Stimulated activated naive B cell treated with anti-CD40 and anti-IgM and Interleukin-4, amounts not matched to agents 10 μg/mL and 1 μg/mL and 100 μg/mL, for 72 hours (primary cell): ENCODE results near the gene RASIP1.

ENCODE experiments used
- ATAC-seq, 2 donors: fragments of 150-1000 bp; cut with Tn5 transposase; replicated peaks; 2 replicates each; pipeline ENCODE4 v1.10.0; 2021; ENCODE audit warnings: moderate library complexity in 1 of 2
- DNase-seq: peaks from one replicate; pipeline ENCODE4 v3.0.0; 2021
- H3K27ac Mint-ChIP-seq: one replicate; pipeline ENCODE4 v1.8.0; 2022; ENCODE audit warnings: mild to moderate bottlenecking, mixed read lengths
- H3K27me3 Mint-ChIP-seq, 2 donors: one replicate each; pipeline ENCODE4 v1.8.0; 2022; ENCODE audit warnings: mixed read lengths in 2 of 2
- H3K36me3 Mint-ChIP-seq, 2 donors: one replicate each; pipeline ENCODE4 v1.8.0; 2022; ENCODE audit warnings: mixed read lengths in 2 of 2, mild to moderate bottlenecking in 1 of 2
- H3K4me1 Mint-ChIP-seq, 2 donors: one replicate each; pipeline ENCODE4 v1.8.0; 2022; ENCODE audit warnings: mixed read lengths in 2 of 2, mild to moderate bottlenecking in 1 of 2
- H3K4me3 Mint-ChIP-seq, 2 donors: one replicate each; pipeline ENCODE4 v1.8.0; 2022; ENCODE audit warnings: mild to moderate bottlenecking in 2 of 2, mixed read lengths in 2 of 2, moderate library complexity in 1 of 2
- H3K9me3 Mint-ChIP-seq, 2 donors: one replicate each; pipeline ENCODE4 v1.8.0; 2022; ENCODE audit warnings: mixed read lengths in 2 of 2, mild to moderate bottlenecking in 1 of 2

Gene RASIP1

DNA sequence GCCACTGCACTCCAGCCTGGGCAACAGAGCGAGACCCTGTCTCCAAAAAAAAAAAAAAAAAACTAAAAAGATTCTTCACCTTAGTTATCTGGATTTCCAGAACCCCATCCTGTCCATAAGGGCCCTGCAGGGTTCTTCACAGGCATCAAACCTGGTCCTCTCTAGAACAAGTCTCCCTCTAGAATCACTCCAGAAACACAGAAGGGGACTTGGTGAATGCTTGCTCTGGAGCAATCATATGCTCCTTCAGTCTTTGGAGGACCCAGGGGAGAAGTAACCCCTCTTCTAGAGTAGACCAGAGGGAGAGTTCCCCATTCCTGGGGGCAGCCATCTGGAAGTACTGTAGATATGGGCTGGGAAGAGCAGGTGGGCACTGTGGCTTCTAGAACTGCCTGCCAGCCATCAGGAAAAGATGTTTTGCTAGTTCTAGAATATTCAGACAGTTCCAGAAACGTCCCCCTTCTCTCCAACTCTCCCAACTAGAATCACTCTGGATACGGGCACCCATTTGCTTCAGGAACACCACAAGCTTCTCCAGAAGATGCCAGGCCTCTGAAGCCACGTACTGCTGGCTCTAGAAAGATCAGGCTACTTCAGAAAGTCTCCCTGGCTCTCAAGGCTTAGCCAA is 9.3 kb upstream of the RASIP1 start:
- Mint-ChIP-seq H3K9me3 (peaks cover 4 to 5% of the 10 kb centered on the region in 2 donors), H3K4me1 (peaks cover 18 to 29% of the 10 kb centered on the region in 2 donors), H3K27ac (no peak overlapping the region), H3K27me3 (peaks cover 46 to 70% of the 10 kb centered on the region in 2 donors), H3K36me3 (peaks cover 3 to 5% of the 10 kb centered on the region in 2 donors), H3K4me3 (no peak overlapping the region)
- DNase-seq, result no peak
- ATAC-seq, result no peak

DNA sequence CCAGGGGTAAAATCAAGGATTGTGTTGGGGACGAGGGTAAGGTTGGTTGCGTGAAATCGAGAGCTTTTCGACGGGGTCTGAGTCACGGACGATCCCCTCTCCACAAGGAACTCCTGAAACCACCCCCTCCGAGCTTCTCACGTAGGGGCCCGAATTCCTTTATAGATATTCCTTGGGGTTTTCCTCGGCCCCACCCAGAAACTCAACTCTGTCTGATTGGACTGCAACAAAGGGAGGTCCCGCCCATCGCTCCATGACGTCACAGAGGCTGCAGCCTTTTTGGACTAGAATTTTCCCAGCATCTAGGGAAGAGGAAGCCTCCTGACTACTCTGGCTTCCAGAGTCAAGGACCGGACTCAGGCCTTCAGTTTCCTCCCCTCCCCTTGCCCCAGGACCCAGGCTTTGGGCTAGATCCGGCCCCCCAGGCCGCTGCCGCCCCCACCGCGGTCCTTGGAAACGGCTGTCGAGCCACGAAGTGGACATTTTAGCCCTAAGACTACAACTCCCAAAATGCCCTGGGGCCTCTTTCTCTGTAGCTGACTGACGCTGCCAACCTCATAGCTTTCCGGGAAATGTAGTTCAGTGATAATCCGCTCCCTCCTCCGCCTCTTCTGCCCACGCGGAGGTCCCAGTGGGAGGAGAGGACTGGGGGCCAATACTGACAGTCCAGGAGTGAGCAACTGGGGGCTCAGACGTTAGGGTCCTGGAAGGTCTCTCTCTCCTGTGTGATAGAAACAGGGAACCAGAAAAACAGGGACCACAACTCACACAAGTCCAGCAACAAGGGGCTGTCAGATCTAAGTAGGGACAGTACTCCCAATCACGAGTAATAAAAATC is 6.5 kb upstream of the RASIP1 start, which contains the start of gene IZUMO1:
Gene IZUMO1 (minus strand): TSS at position 172 of the 838 bp plus-strand sequence. CDS start 1,050 bp downstream, outside the sequence.
- H3K36me3 Mint-ChIP-seq, result peaks cover 3 to 5% of the 10 kb centered on the region in 2 donors
- ATAC-seq, result peak; percentile 84 to 90
- H3K9me3 Mint-ChIP-seq, result peaks cover 4 to 5% of the 10 kb centered on the region in 2 donors
- peak within 1 kb of the TSS; percentile 65 for H3K27ac Mint-ChIP-seq
- DNase-seq, result peak; percentile 52
- peaks cover 12 to 13% of the 10 kb centered on the region in 2 donors for H3K4me1 Mint-ChIP-seq
- H3K27me3 Mint-ChIP-seq, result peaks cover 38 to 50% of the 10 kb centered on the region in 2 donors
- H3K4me3 Mint-ChIP-seq, result peak within 1 kb of the TSS; percentile 44 to 62

DNA sequence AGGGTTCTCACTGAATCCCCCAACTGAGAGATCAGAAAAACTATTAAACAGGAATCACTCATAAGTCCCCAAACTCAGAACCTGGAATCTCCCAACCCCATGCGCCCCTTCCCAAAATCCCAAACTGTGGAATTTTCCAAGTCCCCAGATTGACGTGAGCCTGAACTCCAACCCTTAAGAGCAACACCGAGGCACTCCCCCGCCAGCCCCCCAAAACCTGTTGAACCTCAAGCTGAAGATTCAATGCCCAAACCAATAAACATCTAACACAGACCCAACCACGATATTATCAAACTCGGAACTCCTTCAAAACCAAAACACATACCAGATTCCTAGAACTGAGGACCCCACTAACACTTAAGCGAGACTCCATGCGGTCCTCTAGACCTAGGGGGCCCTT is 5.7 kb upstream of the RASIP1 start:
- H3K36me3 Mint-ChIP-seq, result peaks cover 3 to 5% of the 10 kb centered on the region in 2 donors
- DNase-seq, result no peak
- H3K9me3 Mint-ChIP-seq, result peaks cover 4 to 5% of the 10 kb centered on the region in 2 donors
- peak overlapping the region in 1 of 2 donors; percentile 44 for H3K4me3 Mint-ChIP-seq
- peaks cover 13 to 15% of the 10 kb centered on the region in 2 donors for H3K4me1 Mint-ChIP-seq
- peaks cover 41 to 52% of the 10 kb centered on the region in 2 donors for H3K27me3 Mint-ChIP-seq
- no peak for ATAC-seq
- no peak overlapping the region for H3K27ac Mint-ChIP-seq

DNA sequence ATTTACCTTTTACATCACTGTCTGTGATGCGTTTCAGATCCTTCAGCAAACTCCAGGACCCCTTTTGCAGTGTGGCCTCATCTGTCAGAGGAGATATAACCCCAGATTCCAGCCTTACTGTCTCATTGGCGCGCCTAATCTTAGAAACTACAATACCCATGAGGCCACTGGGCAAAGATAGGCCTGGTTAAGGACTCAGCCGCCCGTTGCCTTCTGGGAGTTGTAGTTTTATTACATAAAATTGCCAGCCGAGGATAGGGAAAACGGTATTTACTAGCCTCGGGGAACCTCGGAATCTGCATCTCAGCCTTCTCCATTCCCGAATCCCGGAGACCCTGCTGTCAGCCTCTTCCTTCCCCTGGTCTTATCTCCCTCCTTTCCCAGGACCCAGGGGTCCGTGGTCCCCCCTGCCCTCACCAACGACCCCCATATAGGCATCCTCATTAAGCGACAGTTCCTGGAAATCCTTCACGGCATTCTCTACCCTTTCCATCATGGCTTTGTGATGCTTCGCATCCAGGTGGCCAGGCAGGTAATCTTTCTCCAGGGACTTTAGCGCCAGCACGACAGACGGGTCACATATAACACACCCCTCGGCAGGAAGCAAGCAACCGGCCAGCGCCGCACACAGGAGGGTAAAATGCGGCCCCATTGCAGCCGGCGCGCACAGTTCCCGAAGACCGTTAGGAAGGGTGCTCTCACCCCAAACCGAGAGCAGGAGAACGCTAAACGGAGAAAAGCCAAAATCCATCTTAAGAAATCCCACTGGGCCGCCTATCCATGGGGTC is 5.0 kb upstream of the RASIP1 start:
- Mint-ChIP-seq H3K4me3 (no peak overlapping the region), H3K36me3 (peaks cover 4 to 5% of the 10 kb centered on the region in 2 donors), H3K27ac (no peak overlapping the region), H3K27me3 (peaks cover 40 to 51% of the 10 kb centered on the region in 2 donors), H3K4me1 (peaks cover 13 to 16% of the 10 kb centered on the region in 2 donors), H3K9me3 (peaks cover 4 to 5% of the 10 kb centered on the region in 2 donors)
- peak; percentile 72 to 78 for ATAC-seq
- no peak for DNase-seq

DNA sequence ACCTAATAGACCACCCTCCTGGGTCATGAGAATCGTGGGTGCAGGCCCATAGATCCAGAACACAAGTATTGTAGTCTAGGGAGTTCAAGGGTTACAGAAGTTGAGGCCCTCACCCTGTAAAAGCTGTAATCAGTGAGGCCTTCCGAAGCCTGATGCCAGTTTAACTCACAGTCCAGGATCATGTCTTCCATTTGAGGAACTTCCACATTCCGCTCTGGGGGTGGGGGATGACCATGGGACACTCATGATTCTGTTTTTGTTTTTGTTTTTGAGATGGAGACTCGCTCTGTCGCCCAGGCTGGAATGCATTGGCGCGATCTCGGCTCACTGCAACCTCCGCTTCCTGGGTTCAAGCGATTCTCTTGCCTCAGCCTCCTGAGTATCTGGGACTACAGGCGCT is 1.7 kb upstream of the RASIP1 start:
- Mint-ChIP-seq H3K27me3 (peaks cover 42 to 44% of the 10 kb centered on the region in 2 donors), H3K36me3 (peaks cover 4 to 5% of the 10 kb centered on the region in 2 donors), H3K4me1 (peaks cover 21 to 23% of the 10 kb centered on the region in 2 donors), H3K9me3 (peaks cover 4 to 7% of the 10 kb centered on the region in 2 donors), H3K4me3 (no peak overlapping the region), H3K27ac (no peak overlapping the region)
- ATAC-seq (no peak), DNase-seq (no peak)

DNA sequence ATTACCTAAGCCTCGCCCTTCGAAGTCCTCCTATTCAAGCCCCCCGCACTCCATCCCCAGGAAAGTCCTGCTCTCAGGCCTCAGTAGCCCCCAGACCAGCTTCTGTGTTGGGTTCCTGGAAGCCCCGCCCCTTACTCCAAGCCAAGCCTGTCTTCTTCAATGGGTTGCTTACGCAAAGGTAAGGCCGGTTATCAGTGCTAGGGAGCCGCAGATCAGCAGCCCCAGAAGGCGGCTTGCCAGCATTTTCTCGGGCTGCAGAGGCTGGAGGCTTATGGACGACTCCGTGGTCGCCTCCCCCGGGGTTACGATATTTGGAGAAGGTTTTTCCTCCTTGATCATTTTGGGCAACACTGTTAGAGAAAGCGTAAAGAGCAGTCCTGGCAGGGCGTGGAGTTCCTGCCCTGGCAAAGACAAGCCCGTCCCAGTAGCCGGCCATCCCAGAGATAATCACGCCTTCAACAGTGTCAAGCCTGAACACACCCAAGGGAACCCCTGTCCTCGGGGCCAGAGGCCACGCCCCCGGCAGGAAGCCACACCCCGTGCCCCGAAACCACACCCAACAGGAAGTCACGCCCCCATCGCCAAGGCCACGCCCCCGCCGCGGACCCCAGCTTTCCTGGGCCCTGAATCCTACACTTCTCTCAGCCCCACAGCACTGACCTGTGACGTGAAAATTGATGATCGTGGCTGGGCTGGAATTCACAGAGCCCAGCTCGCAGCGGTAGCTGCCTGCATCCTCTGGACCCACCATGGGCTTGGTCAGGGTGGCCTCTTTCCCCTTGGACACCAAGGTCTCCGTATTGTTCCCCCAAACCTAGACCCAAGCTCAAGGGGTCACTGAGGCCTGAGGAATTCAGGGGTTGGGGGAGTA is 954 bp upstream of the RASIP1 start:
- H3K36me3 Mint-ChIP-seq, result peaks cover 4% of the 10 kb centered on the region in 2 donors
- no peak for DNase-seq
- no peak overlapping the region for H3K4me3 Mint-ChIP-seq
- H3K27me3 Mint-ChIP-seq, result peaks cover 40 to 41% of the 10 kb centered on the region in 2 donors
- H3K27ac Mint-ChIP-seq, result no peak overlapping the region
- no peak for ATAC-seq
- peaks cover 4 to 6% of the 10 kb centered on the region in 2 donors for H3K9me3 Mint-ChIP-seq
- H3K4me1 Mint-ChIP-seq, result peaks cover 18 to 20% of the 10 kb centered on the region in 2 donors

DNA sequence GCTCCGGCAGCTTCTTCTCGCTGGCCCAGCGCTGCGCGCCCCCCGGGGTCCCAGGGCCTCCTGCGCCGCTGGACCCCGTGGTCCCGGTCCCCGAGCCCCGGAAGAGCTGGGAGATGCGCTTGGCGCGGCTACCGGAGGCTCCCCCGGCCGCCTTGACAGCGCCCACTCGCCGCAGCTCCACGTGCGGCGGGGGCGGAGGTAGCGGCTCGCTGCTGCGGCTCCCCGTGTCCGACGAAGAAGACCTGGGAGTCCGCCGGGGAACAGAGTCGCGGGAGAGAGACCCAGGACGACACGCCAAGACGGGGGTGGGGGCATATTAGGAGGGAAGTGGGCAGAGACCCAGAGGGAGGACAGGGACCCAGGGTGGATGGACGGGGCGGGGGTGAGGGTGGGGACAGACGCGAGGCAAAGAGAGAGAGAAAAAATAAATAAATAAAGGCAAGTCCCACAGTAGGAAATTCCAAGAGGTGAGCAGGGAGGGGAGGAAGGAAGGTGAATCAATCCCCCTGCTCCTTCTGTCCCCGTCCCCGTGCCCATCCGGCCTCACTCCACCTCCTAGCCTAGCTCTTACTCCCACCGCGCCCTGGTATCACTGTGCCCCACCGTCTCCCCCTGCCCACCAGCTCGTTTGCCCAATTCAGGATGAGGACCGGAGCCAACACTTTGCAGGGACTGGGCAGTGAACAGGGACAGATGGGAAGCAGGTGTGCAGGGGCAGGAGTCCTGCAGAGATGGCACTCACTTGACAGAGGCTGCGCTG is 826 bp downstream of the RASIP1 start:
- ATAC-seq (no peak), DNase-seq (no peak)
- Mint-ChIP-seq H3K9me3 (peaks cover 0 to 2% of the 10 kb centered on the region in 2 donors), H3K4me1 (peaks cover 14 to 18% of the 10 kb centered on the region in 2 donors), H3K36me3 (peaks cover 0 to 1% of the 10 kb centered on the region in 2 donors), H3K27ac (no peak overlapping the region), H3K4me3 (peak overlapping the region; percentile 40 to 55), H3K27me3 (peaks cover 28 to 31% of the 10 kb centered on the region in 2 donors)

DNA sequence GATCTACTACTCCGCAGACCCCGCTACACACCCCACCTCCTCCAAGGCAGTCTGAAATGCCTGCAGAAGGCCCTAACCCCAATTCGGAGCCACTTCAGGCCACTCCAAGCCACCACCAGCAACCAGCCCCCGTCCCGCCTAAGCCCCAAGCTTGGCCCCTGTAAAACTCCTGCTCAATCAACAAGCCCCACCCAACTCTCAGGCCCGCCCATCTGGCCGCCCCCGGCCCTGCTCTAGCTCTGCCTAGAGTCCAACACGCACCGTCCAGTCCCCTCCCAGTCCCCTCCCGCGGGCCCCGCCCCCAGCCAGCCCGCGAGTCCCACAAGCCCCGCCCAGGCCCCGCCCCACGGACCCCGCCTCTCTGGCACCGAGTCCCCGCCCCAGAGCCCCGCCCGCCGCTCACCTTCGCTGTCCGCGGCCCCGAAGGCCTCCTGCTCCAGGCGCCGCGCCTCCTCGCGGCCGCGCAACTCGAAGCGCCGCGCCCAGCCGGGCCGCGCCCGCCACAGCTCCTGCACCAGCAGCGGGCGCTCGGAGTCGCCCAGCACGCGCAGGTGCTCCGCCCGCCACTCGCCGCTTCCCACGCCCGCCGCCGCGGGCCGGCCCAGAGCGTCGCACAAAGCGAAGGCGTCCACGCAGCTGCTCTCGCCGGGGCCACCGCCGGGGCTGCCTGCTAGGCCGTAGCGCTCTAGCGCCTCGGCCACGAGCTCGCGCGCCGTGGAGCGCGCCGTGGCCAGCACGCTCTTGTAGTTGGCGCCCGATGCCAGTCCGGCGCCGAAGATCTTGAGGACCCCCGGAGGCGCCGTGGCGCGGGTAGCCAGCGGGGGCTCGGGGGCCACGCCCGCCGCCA is 1.6 kb downstream of the RASIP1 start:
- Mint-ChIP-seq H3K4me1 (peaks cover 14 to 18% of the 10 kb centered on the region in 2 donors), H3K27ac (peak overlapping the region; percentile 42), H3K4me3 (peak overlapping the region; percentile 74 to 79), H3K36me3 (peaks cover 0 to 1% of the 10 kb centered on the region in 2 donors), H3K9me3 (peaks cover 0 to 2% of the 10 kb centered on the region in 2 donors), H3K27me3 (peaks cover 26 to 28% of the 10 kb centered on the region in 2 donors)
- peak; percentile 83 for DNase-seq
- peak; percentile 92 to 93 for ATAC-seq

DNA sequence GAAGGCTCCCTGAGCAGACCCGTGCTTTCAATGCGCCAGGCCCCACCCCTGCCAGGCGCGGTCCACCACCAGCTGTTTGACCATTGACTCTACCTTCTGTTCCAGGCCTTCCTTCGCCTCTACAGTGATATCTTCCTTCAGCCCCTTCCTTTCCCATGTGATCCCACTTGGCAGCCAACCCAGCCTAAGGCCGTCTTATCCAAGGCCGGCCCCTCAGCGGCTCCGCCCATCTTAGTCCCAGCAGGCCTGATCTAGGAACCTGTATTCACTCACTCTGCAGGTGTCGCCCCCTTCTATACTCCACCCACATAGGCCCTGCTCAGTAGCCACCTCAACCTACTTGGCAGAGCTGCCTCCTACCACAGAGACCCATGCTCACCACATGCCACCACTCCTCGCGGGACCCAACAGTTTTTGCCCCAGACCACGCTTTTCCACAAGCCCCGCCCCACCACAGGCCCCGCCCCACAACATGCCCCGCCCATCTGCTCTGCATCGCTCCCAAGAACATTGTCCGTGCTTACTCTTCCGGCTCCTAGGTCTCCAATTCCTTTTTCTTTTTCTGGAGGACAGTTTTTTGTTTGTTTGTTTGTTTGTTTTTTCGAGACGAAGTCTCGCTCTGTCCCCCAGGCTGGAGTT is 2.9 kb downstream of the RASIP1 start:
- DNase-seq (no peak), ATAC-seq (no peak)
- H3K36me3 Mint-ChIP-seq, result peaks cover 0 to 1% of the 10 kb centered on the region in 2 donors
- H3K27me3 Mint-ChIP-seq, result peaks cover 25 to 38% of the 10 kb centered on the region in 2 donors
- H3K4me3 Mint-ChIP-seq, result no peak overlapping the region
- H3K27ac Mint-ChIP-seq, result peak overlapping the region; percentile 62
- H3K9me3 Mint-ChIP-seq, result peaks cover 0 to 2% of the 10 kb centered on the region in 2 donors
- peaks cover 14 to 18% of the 10 kb centered on the region in 2 donors for H3K4me1 Mint-ChIP-seq

DNA sequence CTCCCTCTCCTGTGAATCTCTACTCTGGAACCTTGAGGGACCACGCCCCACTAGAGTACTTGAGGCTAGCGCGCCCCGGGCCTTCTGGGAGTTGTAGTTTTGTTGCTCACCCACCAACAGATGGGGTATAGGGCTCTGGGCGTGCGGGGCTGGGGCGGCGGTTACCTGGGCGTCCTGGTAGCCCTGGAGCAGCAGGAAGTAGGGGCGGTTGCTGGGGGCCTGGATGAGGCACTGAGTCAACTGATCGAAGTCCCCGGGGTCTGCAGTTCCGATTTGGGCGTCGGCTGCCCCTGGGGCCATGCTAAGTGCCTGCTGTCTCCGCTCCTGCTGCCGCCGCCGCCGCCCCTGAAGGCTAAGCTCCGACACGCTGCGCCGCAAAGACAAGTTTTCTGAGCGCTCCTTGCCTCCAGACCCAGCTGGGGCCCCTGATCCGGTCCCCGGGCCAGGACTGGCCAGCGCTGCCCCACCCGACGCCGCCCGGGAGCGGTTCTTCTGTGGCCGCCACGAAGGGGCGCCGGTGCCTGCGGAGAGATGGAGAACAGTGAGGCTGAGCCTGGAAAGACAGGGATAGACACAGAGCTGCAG is 5.3 kb downstream of the RASIP1 start:
- ATAC-seq (no peak), DNase-seq (no peak)
- Mint-ChIP-seq H3K9me3 (peaks cover 0 to 7% of the 10 kb centered on the region in 2 donors), H3K36me3 (no peaks in the 10 kb centered on the region), H3K4me1 (peaks cover 9 to 13% of the 10 kb centered on the region in 2 donors), H3K27ac (no peak overlapping the region), H3K4me3 (no peak overlapping the region), H3K27me3 (peaks cover 11 to 28% of the 10 kb centered on the region in 2 donors)

DNA sequence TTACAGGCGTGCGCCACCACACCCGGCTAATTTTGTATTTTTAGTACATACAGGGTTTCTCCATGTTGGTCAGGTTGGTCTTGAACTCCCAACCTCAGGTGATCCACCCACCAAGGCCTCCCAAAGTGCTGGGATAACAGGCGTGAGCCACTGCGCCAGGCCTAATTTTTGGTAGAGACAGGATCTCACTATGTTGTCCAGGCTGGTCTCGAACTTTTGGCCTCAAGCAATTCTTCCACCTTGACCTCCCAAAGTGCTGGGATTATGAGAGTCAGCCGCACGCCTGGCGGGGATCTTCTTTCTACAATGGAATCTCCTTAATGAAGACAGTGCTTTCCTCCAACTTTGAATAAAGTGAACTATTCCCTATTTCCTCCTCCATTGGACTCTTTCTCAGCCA is 5.8 kb downstream of the RASIP1 start:
- Mint-ChIP-seq H3K27ac (no peak overlapping the region), H3K27me3 (peaks cover 6 to 23% of the 10 kb centered on the region in 2 donors), H3K4me3 (no peak overlapping the region), H3K36me3 (no peaks in the 10 kb centered on the region), H3K9me3 (peaks cover 0 to 7% of the 10 kb centered on the region in 2 donors), H3K4me1 (peaks cover 6 to 8% of the 10 kb centered on the region in 2 donors)
- ATAC-seq (no peak), DNase-seq (no peak)
